ENCODE data around the gene C6orf136. TPM values are rescaled to one million over a fixed set of nuclear protein-coding genes. Genes with fewer than 3 reads are reported as not detected.

Gene C6orf136
- total and polyA plus RNA-seq, 9 of the 15 experiments (the other 6 are each of a cell fraction or from before 2014, with no cell fraction given): 14.1 to 63.1 (median 18.4) TPM

DNA sequence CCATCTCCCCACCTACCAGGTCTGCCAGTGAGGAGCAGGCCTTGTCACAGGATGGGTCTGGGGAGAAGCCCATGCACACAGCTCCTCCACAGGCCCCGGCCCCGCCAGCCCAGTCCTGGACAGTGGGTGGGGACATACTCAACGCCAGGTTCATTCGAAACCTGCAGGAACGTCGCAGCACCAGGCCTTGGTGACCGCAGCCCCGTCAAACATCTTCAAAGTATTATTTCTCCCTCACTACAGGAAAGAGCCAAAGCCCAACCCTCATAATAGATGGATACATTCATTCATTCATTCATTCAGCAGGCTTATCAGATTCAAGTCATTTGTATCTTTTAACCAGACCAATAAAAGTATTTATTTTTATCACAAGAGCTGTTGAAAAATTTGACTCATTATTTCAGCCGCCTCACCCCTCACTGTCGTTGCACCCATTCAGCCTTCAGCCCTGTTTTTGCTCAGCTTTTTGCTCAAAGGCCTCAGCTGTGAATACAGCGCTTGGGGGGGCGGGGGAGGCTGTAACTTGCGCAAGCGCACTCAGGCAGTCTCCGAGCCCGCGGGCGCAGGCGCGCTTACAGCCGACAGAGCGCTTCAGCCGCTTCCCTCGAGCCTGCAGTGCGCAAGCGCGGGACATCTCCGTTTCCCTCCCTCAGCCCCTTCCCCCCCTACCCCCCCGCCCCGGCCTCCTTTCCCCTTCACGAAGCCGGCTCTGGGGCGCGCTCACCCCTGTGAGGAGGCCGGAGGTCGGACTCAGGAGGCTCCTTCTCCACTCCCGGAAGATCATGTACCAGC lies at the start of gene C6orf136 (continued):
- TF ChIP-seq, protein P1, sequence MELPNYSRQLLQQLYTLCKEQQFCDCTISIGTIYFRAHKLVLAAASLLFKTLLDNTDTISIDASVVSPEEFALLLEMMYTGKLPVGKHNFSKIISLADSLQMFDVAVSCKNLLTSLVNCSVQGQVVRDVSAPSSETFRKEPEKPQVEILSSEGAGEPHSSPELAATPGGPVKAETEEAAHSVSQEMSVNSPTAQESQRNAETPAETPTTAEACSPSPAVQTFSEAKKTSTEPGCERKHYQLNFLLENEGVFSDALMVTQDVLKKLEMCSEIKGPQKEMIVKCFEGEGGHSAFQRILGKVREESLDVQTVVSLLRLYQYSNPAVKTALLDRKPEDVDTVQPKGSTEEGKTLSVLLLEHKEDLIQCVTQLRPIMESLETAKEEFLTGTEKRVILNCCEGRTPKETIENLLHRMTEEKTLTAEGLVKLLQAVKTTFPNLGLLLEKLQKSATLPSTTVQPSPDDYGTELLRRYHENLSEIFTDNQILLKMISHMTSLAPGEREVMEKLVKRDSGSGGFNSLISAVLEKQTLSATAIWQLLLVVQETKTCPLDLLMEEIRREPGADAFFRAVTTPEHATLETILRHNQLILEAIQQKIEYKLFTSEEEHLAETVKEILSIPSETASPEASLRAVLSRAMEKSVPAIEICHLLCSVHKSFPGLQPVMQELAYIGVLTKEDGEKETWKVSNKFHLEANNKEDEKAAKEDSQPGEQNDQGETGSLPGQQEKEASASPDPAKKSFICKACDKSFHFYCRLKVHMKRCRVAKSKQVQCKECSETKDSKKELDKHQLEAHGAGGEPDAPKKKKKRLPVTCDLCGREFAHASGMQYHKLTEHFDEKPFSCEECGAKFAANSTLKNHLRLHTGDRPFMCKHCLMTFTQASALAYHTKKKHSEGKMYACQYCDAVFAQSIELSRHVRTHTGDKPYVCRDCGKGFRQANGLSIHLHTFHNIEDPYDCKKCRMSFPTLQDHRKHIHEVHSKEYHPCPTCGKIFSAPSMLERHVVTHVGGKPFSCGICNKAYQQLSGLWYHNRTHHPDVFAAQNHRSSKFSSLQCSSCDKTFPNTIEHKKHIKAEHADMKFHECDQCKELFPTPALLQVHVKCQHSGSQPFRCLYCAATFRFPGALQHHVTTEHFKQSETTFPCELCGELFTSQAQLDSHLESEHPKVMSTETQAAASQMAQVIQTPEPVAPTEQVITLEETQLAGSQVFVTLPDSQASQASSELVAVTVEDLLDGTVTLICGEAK (IDR thresholded peaks at IDR 0.05): no peak
- TF ChIP-seq, protein P1 (CRISPR knock-in tag; IDR thresholded peaks at IDR 0.05): no peak
- TF ChIP-seq POLR2G (IDR thresholded peaks at IDR 0.05; ENCODE audit: low read depth, low read length) (no peak), ATF1 (CRISPR knock-in tag; IDR thresholded peaks at IDR 0.05) (peak; percentile 13; the same call in 1 of the 2 replicates), ATF1 (tag; IDR thresholded peaks at IDR 0.05) (0 out of 2 replicates have a peak, but pooled peaks have one; percentile 3), CXXC5 (CRISPR knock-in tag; IDR thresholded peaks at IDR 0.05) (0 out of 2 replicates have a peak, but pooled peaks have one; percentile 2), ZC3H4 (CRISPR knock-in tag; IDR thresholded peaks at IDR 0.05; ENCODE audit: borderline replicate concordance) (no peak), ZNF24 (IDR thresholded peaks at IDR 0.05) (peak; percentile 99), ZNF274 (IDR thresholded peaks at IDR 0.05; ENCODE audit: borderline replicate concordance, low read depth, low read length) (no peak), PCBP1 (IDR thresholded peaks at IDR 0.05; ENCODE audit: low read depth, low read length, poor library complexity, severe bottlenecking) (peak; percentile 82), ZNF561 (CRISPR knock-in tag; conservative IDR thresholded peaks at IDR 0.05) (no peak), CEBPG (CRISPR knock-in tag; IDR thresholded peaks at IDR 0.05) (peak; percentile 47; the same call in 1 of the 2 replicates), CEBPG (tag; conservative IDR thresholded peaks at IDR 0.05 in 1 of 2, IDR thresholded peaks at IDR 0.05 in 1 of 2) (peak in 1 of 2 experiments; percentile 43; a peak in 1 of 4 replicates), SMAD3 (CRISPR knock-in tag; conservative IDR thresholded peaks at IDR 0.05) (0 out of 2 replicates have a peak, but pooled peaks have one; percentile 17), KLF6 (CRISPR knock-in tag; IDR thresholded peaks at IDR 0.05; ENCODE audit: borderline replicate concordance) (no peak), KAT7 (CRISPR knock-in tag; IDR thresholded peaks at IDR 0.05; ENCODE audit: borderline replicate concordance) (peak; percentile 75; the same call in 1 of the 2 replicates), CTBP1 (IDR thresholded peaks at IDR 0.05; ENCODE audit: borderline replicate concordance) (no peak)
- TF ChIP-seq, protein P2, sequence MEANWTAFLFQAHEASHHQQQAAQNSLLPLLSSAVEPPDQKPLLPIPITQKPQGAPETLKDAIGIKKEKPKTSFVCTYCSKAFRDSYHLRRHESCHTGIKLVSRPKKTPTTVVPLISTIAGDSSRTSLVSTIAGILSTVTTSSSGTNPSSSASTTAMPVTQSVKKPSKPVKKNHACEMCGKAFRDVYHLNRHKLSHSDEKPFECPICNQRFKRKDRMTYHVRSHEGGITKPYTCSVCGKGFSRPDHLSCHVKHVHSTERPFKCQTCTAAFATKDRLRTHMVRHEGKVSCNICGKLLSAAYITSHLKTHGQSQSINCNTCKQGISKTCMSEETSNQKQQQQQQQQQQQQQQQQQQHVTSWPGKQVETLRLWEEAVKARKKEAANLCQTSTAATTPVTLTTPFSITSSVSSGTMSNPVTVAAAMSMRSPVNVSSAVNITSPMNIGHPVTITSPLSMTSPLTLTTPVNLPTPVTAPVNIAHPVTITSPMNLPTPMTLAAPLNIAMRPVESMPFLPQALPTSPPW (CRISPR knock-in tag; IDR thresholded peaks at IDR 0.05): peak; percentile 98

Measured in K562 (cell line).